HG03108 (cell line): Measurements from ENCODE around the gene AKAP11.

ENCODE experiments used
- ATAC-seq: cut with Tn5 transposase; IDR thresholded peaks from one replicate; pipeline ENCODE4 v1.9.1; 2021; ENCODE audit warnings: moderate library complexity; ENCODE audit not compliant: unreplicated experiment

AKAP11 gene

GRCh38 chr13:42329239-42329638 is 57.3 kb downstream of the AKAP11 start:
- ATAC-seq = no peak

GRCh38 chr13:42331009-42331408 is 59.1 kb downstream of the AKAP11 start:
- ATAC-seq = no peak

- peak; percentile 82 for ATAC-seq
These were observed 61.8 kb downstream of the AKAP11 start for GRCh38 chr13:42333613-42334328.

- ATAC-seq = peak; percentile 36
These were observed 62.4 kb downstream of the AKAP11 start for GRCh38 chr13:42334329-42334706.

GRCh38 chr13:42337808-42338600 is 66.1 kb downstream of the AKAP11 start:
- no peak for ATAC-seq

GRCh38 chr13:42345367-42345766 is 73.4 kb downstream of the AKAP11 start:
- ATAC-seq = no peak

- ATAC-seq = no peak
These were observed 76.6 kb downstream of the AKAP11 start for GRCh38 chr13:42348576-42348975.

- no peak for ATAC-seq
These were observed 78.2 kb downstream of the AKAP11 start for GRCh38 chr13:42350141-42350540.

- ATAC-seq = peak; percentile 63
These were observed 82.5 kb downstream of the AKAP11 start for GRCh38 chr13:42354241-42355091.

GRCh38 chr13:42355092-42355485 is 83.1 kb downstream of the AKAP11 start:
- ATAC-seq = no peak

- ATAC-seq = no peak
These were observed 83.7 kb downstream of the AKAP11 start for GRCh38 chr13:42355491-42356183.

GRCh38 chr13:42356184-42356575 is 84.2 kb downstream of the AKAP11 start:
- no peak for ATAC-seq

GRCh38 chr13:42360046-42360574 is 88.2 kb downstream of the AKAP11 start:
- no peak for ATAC-seq

- no peak for ATAC-seq
These were observed 89.7 kb downstream of the AKAP11 start for GRCh38 chr13:42361701-42362100.

- ATAC-seq = no peak
These were observed 92.1 kb downstream of the AKAP11 start for GRCh38 chr13:42363941-42364612.

GRCh38 chr13:42364613-42365000 is 92.7 kb downstream of the AKAP11 start:
- ATAC-seq = no peak

- ATAC-seq = no peak
These were observed 95.9 kb downstream of the AKAP11 start for GRCh38 chr13:42367831-42368230.

GRCh38 chr13:42369071-42369797 is 97.3 kb downstream of the AKAP11 start:
- ATAC-seq = peak; percentile 56

GRCh38 chr13:42370229-42370628 is 98.3 kb downstream of the AKAP11 start:
- no peak for ATAC-seq
